GM21367 (cell line): Measurements from ENCODE around the gene SUCO.

Experiments
- ATAC-seq: cut with Tn5 transposase; IDR thresholded peaks from one replicate; pipeline ENCODE4 v1.9.1; 2021; ENCODE audit not compliant: unreplicated experiment

Gene SUCO

GRCh38 chr1:172641492-172641891, 108.5 kb downstream of the SUCO start:
- no peak for ATAC-seq

- no peak for ATAC-seq
Measured at GRCh38 chr1:172642970-172643369, 110.0 kb downstream of the SUCO start.

- ATAC-seq, result no peak
Measured at GRCh38 chr1:172646653-172647052, 113.7 kb downstream of the SUCO start.

- ATAC-seq, result no peak
Measured at GRCh38 chr1:172647110-172647564, 114.2 kb downstream of the SUCO start.

GRCh38 chr1:172647987-172648386, 115.0 kb downstream of the SUCO start:
- no peak for ATAC-seq

GRCh38 chr1:172650474-172651193, 117.7 kb downstream of the SUCO start:
- no peak for ATAC-seq

- no peak for ATAC-seq
Measured at GRCh38 chr1:172653015-172653709, 120.2 kb downstream of the SUCO start.

- no peak for ATAC-seq
Measured at GRCh38 chr1:172654535-172654934, 121.6 kb downstream of the SUCO start.

- no peak for ATAC-seq
Measured at GRCh38 chr1:172656576-172656975, 123.6 kb downstream of the SUCO start.

- no peak for ATAC-seq
Measured at GRCh38 chr1:172657586-172657985, 124.6 kb downstream of the SUCO start.

GRCh38 chr1:172658871-172659453, 126.0 kb downstream of the SUCO start, which contains the start of gene FASLG:
TSS of gene FASLG (plus strand) at chr1:172659103. CDS start at chr1:172659202, 99 bp downstream.
- no peak for ATAC-seq

- no peak for ATAC-seq
Measured at GRCh38 chr1:172661107-172661506, 128.2 kb downstream of the SUCO start.
